GM15510 (cell line): ENCODE measurements around the gene NEDD4L.

Source experiments
- POLR2A ChIP-seq: IDR thresholded peaks from 3 replicates; pipeline ENCODE4 v1.6.1; 2011; ENCODE audit warnings: borderline replicate concordance; ENCODE audit not compliant: insufficient read length; ENCODE audit errors: extremely low read depth

NEDD4L gene

DNA sequence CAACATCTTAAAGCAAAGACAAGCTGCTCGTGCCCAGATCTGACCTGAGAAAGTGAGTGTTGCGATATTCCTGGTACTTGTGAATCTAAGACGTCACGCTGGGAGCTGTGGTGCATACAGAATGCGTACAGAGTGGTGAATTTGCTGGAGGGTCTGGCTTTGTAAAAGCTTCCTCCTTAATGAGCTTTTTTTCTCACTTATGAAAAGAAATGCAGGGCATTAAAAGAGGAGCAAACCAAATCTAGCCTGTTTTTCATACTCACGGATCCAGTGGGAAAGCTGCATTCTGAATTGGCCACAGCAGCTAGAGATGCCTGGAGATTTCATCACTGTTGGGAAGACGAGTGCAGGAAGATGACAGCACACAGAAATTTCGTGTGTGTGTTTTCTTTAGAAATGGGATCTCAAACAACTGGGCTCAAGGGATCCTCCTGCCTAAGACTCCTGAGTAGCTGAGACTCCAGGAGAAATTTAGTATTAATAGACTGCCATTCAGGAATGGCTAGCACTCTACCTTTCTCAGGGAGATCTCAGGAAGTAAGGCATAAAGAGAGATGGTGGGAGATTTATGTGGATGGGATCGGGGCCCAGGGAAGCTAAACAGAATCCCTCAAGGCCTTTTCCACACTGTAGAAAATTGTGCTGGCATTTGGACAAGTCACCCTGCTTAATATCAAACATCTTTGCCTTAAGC lies 403.5 kb downstream of the NEDD4L start:
- no peak for TF ChIP-seq POLR2A

DNA sequence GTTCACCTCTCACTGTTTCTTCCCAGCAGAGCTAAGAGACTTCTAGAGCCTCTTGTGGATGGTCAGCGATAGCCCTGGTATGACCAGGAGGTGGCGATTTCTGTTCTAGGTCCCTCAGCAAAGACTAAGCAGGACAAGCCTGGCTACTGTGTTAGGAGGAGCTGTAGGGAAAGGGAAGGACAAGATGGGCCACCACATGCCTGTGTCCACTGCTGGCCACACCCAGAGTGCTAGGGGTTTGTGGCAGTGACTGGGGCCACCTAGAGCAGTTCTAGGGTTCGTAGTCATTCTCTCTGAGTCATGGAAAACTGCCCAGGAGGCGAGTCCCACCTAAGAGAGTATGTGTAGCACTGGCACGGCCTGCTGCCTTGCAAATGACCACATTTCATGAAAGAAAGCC lies 405.4 kb downstream of the NEDD4L start:
- TF ChIP-seq POLR2A: no peak
